Sigmoid colon (tissue), 7 donors: Measurements from ENCODE around the gene CCNL1. TPM values are rescaled to one million over a fixed set of nuclear protein-coding genes. Genes with fewer than 3 reads are reported as not detected.

ENCODE experiments used
- DNase-seq: peaks from one replicate; pipeline ENCODE4 v3.0.0-alpha.2; 2019
- H3K27ac ChIP-seq, 4 donors: fragments of 200-600 bp; sonication (generic); one replicate each; pipeline ENCODE4 v1.5.1; 2016 to 2019; ENCODE audit warnings: mild to moderate bottlenecking in 1 of 4
- H3K27me3 ChIP-seq, 3 donors: fragments of 200-600 bp; sonication (generic); one replicate each; pipeline ENCODE4 v1.5.1; 2019; ENCODE audit warnings: mild to moderate bottlenecking in 1 of 3
- H3K36me3 ChIP-seq, 4 donors: fragments of 200-600 bp; sonication (generic); one replicate each; pipeline ENCODE4 v1.5.1; 2016 to 2019
- H3K4me1 ChIP-seq, 4 donors: fragments of 200-600 bp; sonication (generic); one replicate each; pipeline ENCODE4 v1.5.1; 2017 to 2019
- H3K4me3 ChIP-seq, 4 donors: fragments of 200-600 bp; sonication (generic); one replicate each; pipeline ENCODE4 v1.5.1; 2017 to 2019; ENCODE audit warnings: mild to moderate bottlenecking in 2 of 4, moderate library complexity in 1 of 4
- H3K9me3 ChIP-seq, 4 donors: fragments of 200-600 bp in 3 of 4; sonication (generic) in 3 of 4; one replicate each; pipeline versions ENCODE4 v1.5.1 to v1.6.1; 2013 to 2019
- CTCF ChIP-seq, 4 experiments: fragments of 450-650 bp in 3 of 4; fragments of 200-600 bp in 1 of 4; IDR thresholded peaks; one replicate each; pipeline ENCODE4 v1.5.1; 2016 to 2019; ENCODE audit warnings: antibody characterized with exemption in 4 of 4, mild to moderate bottlenecking in 3 of 4, moderate library complexity in 2 of 4
- EP300 ChIP-seq, 4 donors: sonication (generic); formaldehyde crosslinking; IDR thresholded peaks; one replicate each; pipeline ENCODE4 v1.6.1; 2017; ENCODE audit warnings: antibody characterized with exemption in 4 of 4
- POLR2A ChIP-seq, 2 donors: fragments of 450-650 bp; IDR thresholded peaks; one replicate each; pipeline ENCODE4 v1.6.1; 2016; ENCODE audit warnings: antibody characterized with exemption in 2 of 2, mild to moderate bottlenecking in 2 of 2, moderate library complexity in 2 of 2
- POLR2AphosphoS5 ChIP-seq, 4 donors: sonication (generic); formaldehyde crosslinking; IDR thresholded peaks; one replicate each; pipeline ENCODE4 v1.6.1; 2017; ENCODE audit warnings: antibody characterized with exemption in 4 of 4
- WGBS, 2 donors: extraction: QIAGEN DNeasy Blood & Tissue Kit; methylation state at CpG; one replicate each; pipeline ENCODE4 v1.1.7; 2013; 5-methylcytosine and 5-hydroxymethylcytosine counted together
- intact Hi-C: fragments of 100-400 bp; cut with DNase I; formaldehyde crosslinking; loops from one replicate; pipeline ENCODE4 v1.15.1; 2023
- polyA plus RNA-seq, 3 donors: library from polyadenylated mRNA; stranded (reverse); fragments of 200-250 nt; gene quantifications; one replicate each; pipeline ENCODE4 v1.2.3, GENCODE V29; 2013
- total RNA-seq, 4 donors: library from RNA; depleted of rRNA; stranded (reverse); fragments of >200 nt; gene quantifications; one replicate each; pipeline ENCODE4 v1.1.0, GENCODE V29; 2016
- donor health status: healthy with polysubstance abuse.
- donor health status: Bipolar disorder and iron deficiency.
- donor health status: healthy.

The CCNL1 gene
- total and polyA plus RNA-seq, 7 donors, result 25.2 to 403 (median 110) TPM

GRCh38 chr3:157157836-157158235 lies 2.1 kb downstream of the CCNL1 start:
- peaks cover 11 to 59% (median 17%) of the 10 kb centered on the region in 4 donors for H3K36me3 ChIP-seq
- peak overlapping the region in 3 of 4 donors; percentile 78 to 99 (median 79) for H3K4me3 ChIP-seq
- intact Hi-C loops, result loop anchor here (10.0 kb wide), 1 partner anchor 1303 kb away; the partner anchor contains the start of gene SLC33A1
- H3K4me1 ChIP-seq, result peaks cover 4 to 71% (median 64%) of the 10 kb centered on the region in 4 donors
- no peaks in the 10 kb centered on the region for H3K27me3 ChIP-seq
- TF ChIP-seq POLR2A (IDR thresholded peaks at IDR 0.05) (no peak), EP300 (IDR thresholded peaks at IDR 0.05) (no peak), POLR2AphosphoS5 (IDR thresholded peaks at IDR 0.05) (no peak), CTCF (IDR thresholded peaks at IDR 0.05) (no peak)
- no peaks in the 10 kb centered on the region for H3K9me3 ChIP-seq
- no peak for DNase-seq
- peak overlapping the region in 2 of 4 donors; percentile 96 to 100 for H3K27ac ChIP-seq

GRCh38 chr3:157156837-157157635 lies 2.9 kb downstream of the CCNL1 start:
- peaks cover 13 to 67% (median 24%) of the 10 kb centered on the region in 4 donors for H3K36me3 ChIP-seq
- H3K27ac ChIP-seq, result peak overlapping the region in 2 of 4 donors; percentile 96 to 100
- intact Hi-C loops, result loop anchor here (10.0 kb wide), 1 partner anchor 1302 kb away; the partner anchor contains the start of gene SLC33A1
- H3K4me1 ChIP-seq, result peaks cover 4 to 73% (median 64%) of the 10 kb centered on the region in 4 donors
- no peaks in the 10 kb centered on the region for H3K27me3 ChIP-seq
- H3K4me3 ChIP-seq, result peak overlapping the region in 1 of 4 donors; percentile 99
- 36 to 60% methylated on average over 7 of the region's 7 CpGs for WGBS, 2 donors
- H3K9me3 ChIP-seq, result no peaks in the 10 kb centered on the region
- no peak for DNase-seq
- TF ChIP-seq CTCF (IDR thresholded peaks at IDR 0.05) (no peak), POLR2A (IDR thresholded peaks at IDR 0.05) (no peak), EP300 (IDR thresholded peaks at IDR 0.05) (no peak), POLR2AphosphoS5 (IDR thresholded peaks at IDR 0.05) (no peak)

DNA sequence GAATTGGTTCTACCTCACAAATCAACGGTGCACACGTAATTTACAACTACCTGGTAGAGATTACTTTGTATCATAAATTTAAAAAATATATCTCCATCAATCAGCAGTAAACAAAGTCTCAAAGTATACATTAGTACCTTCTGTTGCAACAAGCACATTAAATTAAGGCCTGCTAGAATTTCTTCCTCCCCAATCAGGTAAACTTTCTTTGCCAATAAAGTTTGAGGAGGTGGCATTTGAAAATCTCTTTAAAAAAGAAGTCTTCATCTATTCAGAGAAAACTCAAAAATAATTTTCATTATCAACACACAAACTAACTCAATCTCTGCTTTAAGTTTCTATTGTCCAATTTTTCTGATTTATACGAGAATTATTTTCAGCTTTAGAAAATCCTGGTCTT lies 4.4 kb downstream of the CCNL1 start:
- Histone ChIP-seq H3K27me3 (no peaks in the 10 kb centered on the region), H3K9me3 (no peaks in the 10 kb centered on the region), H3K4me3 (peak overlapping the region in 1 of 4 donors; percentile 99), H3K36me3 (peaks cover 13 to 81% (median 38%) of the 10 kb centered on the region in 4 donors), H3K4me1 (peaks cover 4 to 63% (median 56%) of the 10 kb centered on the region in 4 donors), H3K27ac (peak overlapping the region in 1 of 4 donors; percentile 52)
- WGBS, 2 donors, result 16 to 43% methylated on average over 3 of the region's 3 CpGs
- TF ChIP-seq POLR2A (IDR thresholded peaks at IDR 0.05) (no peak), CTCF (IDR thresholded peaks at IDR 0.05) (no peak), POLR2AphosphoS5 (IDR thresholded peaks at IDR 0.05) (no peak), EP300 (IDR thresholded peaks at IDR 0.05) (no peak)
- intact Hi-C loops, result loop anchor here (10.0 kb wide), 1 partner anchor 1301 kb away; the partner anchor contains the start of gene SLC33A1
- DNase-seq, result no peak

DNA sequence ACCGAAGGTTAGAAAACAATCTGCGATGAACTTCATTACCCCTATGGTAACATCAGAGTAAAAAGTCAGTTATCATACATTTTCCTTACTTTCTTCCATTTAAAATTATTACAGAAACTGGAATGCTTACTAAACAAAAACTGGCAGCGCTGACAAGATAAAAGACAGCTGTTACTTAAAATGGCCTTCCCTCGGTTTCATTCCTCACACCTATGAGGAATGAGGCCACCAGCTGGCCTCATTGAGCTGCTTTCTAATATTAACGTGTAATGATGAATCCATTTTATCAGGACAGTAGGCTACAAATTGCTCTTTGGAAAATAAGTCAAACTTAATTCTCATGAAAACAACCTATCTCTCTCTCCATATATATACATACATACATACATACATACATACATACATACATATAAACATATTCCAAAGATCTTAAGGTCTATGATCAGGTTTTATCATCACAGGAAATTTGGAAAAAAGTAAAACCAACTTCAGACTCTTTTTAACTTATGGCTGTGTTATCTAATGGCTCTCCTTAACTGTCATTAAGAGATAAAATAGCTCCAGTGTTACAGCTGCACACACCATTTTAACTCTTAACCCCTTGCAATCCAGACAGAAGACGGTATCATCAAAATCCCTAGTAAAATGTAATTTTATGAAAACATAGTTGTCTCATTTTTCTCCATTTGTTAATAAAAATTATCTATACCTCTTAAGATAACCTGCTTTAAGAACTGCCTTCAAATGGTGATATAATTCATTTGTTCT lies 5.2 kb downstream of the CCNL1 start:
- no peaks in the 10 kb centered on the region for H3K27me3 ChIP-seq
- WGBS, 2 donors, result 56 to 61% methylated on average over 6 of the region's 6 CpGs
- peak overlapping the region in 2 of 4 donors; percentile 31 to 52 for H3K27ac ChIP-seq
- intact Hi-C loops, result loop anchor here (10.0 kb wide), 1 partner anchor 1300 kb away; the partner anchor contains the start of gene SLC33A1
- no peak for DNase-seq
- no peaks in the 10 kb centered on the region for H3K9me3 ChIP-seq
- peaks cover 17 to 90% (median 47%) of the 10 kb centered on the region in 4 donors for H3K36me3 ChIP-seq
- peak overlapping the region in 1 of 4 donors; percentile 99 for H3K4me3 ChIP-seq
- TF ChIP-seq CTCF (IDR thresholded peaks at IDR 0.05) (no peak), POLR2AphosphoS5 (IDR thresholded peaks at IDR 0.05) (no peak), POLR2A (IDR thresholded peaks at IDR 0.05) (no peak), EP300 (IDR thresholded peaks at IDR 0.05) (no peak)
- H3K4me1 ChIP-seq, result peaks cover 0 to 63% (median 56%) of the 10 kb centered on the region in 4 donors
